ENCODE results near the gene CHSY1. TPM values are rescaled to one million over a fixed set of nuclear protein-coding genes. Genes with fewer than 3 reads are reported as not detected.

The CHSY1 gene
- total RNA-seq, 4 donors from 2014 or later = 19.2 to 36.8 (median 28.1) TPM

GRCh38 chr15:101246391-101246790, 5.5 kb downstream of the CHSY1 start:
- TF ChIP-seq CTCF (IDR thresholded peaks at IDR 0.05; ENCODE audit: low read depth) = no peak

- TF ChIP-seq CTCF (IDR thresholded peaks at IDR 0.05; ENCODE audit: low read depth) = no peak
These were observed 6.8 kb downstream of the CHSY1 start for GRCh38 chr15:101244889-101245668.

- no peak for TF ChIP-seq CTCF (IDR thresholded peaks at IDR 0.05; ENCODE audit: low read depth)
These were observed 7.6 kb downstream of the CHSY1 start for GRCh38 chr15:101244036-101244781.

GRCh38 chr15:101243420-101243819, 8.4 kb downstream of the CHSY1 start:
- no peak for TF ChIP-seq CTCF (IDR thresholded peaks at IDR 0.05; ENCODE audit: low read depth)

- no peak for TF ChIP-seq CTCF (IDR thresholded peaks at IDR 0.05; ENCODE audit: low read depth)
These were observed 8.9 kb downstream of the CHSY1 start for GRCh38 chr15:101242999-101243336.

- TF ChIP-seq CTCF (IDR thresholded peaks at IDR 0.05; ENCODE audit: low read depth) = no peak
These were observed 9.5 kb downstream of the CHSY1 start for GRCh38 chr15:101242160-101242998.

- no peak for TF ChIP-seq CTCF (IDR thresholded peaks at IDR 0.05; ENCODE audit: low read depth)
These were observed 11.5 kb downstream of the CHSY1 start for GRCh38 chr15:101240358-101240757.
